Measurements from ENCODE around the gene CCDC122. TPM values are rescaled to one million over a fixed set of nuclear protein-coding genes. Genes with fewer than 3 reads are reported as not detected.

The CCDC122 gene
- total RNA-seq, 1 experiment from 2014 or later, result 8.6 TPM

- no peak for DNase-seq (ENCODE audit: low spot score)
Observed at GRCh38 chr13:43877326-43877725, 2.2 kb downstream of the CCDC122 start.

- DNase-seq (ENCODE audit: low spot score), result no peak
Observed at GRCh38 chr13:43876366-43876765, 3.2 kb downstream of the CCDC122 start.

- DNase-seq (ENCODE audit: low spot score), result peak; percentile 17
Observed at GRCh38 chr13:43874504-43875092, 4.9 kb downstream of the CCDC122 start.

GRCh38 chr13:43872181-43872580 lies 7.4 kb downstream of the CCDC122 start:
- no peak for DNase-seq (ENCODE audit: low spot score)

- peak; percentile 54 for DNase-seq (ENCODE audit: low spot score)
Observed at GRCh38 chr13:43865892-43866291, 13.6 kb downstream of the CCDC122 start.

GRCh38 chr13:43864921-43865320 lies 14.6 kb downstream of the CCDC122 start:
- DNase-seq (ENCODE audit: low spot score), result peak; percentile 28

- no peak for DNase-seq (ENCODE audit: low spot score)
Observed at GRCh38 chr13:43861863-43862262, 17.7 kb downstream of the CCDC122 start.

- DNase-seq (ENCODE audit: low spot score), result no peak
Observed at GRCh38 chr13:43852923-43853404, 26.6 kb downstream of the CCDC122 start.

- DNase-seq (ENCODE audit: low spot score), result no peak
Observed at GRCh38 chr13:43850873-43851272, 28.7 kb downstream of the CCDC122 start.

GRCh38 chr13:43848001-43848649 lies 31.4 kb downstream of the CCDC122 start:
- DNase-seq (ENCODE audit: low spot score), result peak; percentile 42

GRCh38 chr13:43846496-43847158 lies 32.9 kb downstream of the CCDC122 start:
- DNase-seq (ENCODE audit: low spot score), result no peak

GRCh38 chr13:43838909-43839308 lies 40.6 kb downstream of the CCDC122 start:
- peak; percentile 71 for DNase-seq (ENCODE audit: low spot score)

- DNase-seq (ENCODE audit: low spot score), result peak; percentile 28
Observed at GRCh38 chr13:43835701-43836100, 43.8 kb downstream of the CCDC122 start.

- DNase-seq (ENCODE audit: low spot score), result peak; percentile 21
Observed at GRCh38 chr13:43831088-43831487, 48.5 kb downstream of the CCDC122 start.

- no peak for DNase-seq (ENCODE audit: low spot score)
Observed at GRCh38 chr13:43830497-43830881, 49.1 kb downstream of the CCDC122 start.

GRCh38 chr13:43824656-43825055 lies 54.9 kb downstream of the CCDC122 start:
- peak; percentile 33 for DNase-seq (ENCODE audit: low spot score)

- no peak for DNase-seq (ENCODE audit: low spot score)
Observed at GRCh38 chr13:43822969-43823368, 56.6 kb downstream of the CCDC122 start.

- no peak for DNase-seq (ENCODE audit: low spot score)
Observed at GRCh38 chr13:43816401-43816889, 63.1 kb downstream of the CCDC122 start.

GRCh38 chr13:43815204-43815603 lies 64.3 kb downstream of the CCDC122 start:
- DNase-seq (ENCODE audit: low spot score), result peak; percentile 99

- no peak for DNase-seq (ENCODE audit: low spot score)
Observed at GRCh38 chr13:43808676-43809075, 70.9 kb downstream of the CCDC122 start.

GRCh38 chr13:43805681-43806128 lies 73.8 kb downstream of the CCDC122 start:
- peak; percentile 77 for DNase-seq (ENCODE audit: low spot score)

- peak; percentile 93 for DNase-seq (ENCODE audit: low spot score)
Observed at GRCh38 chr13:43805071-43805468, 74.5 kb downstream of the CCDC122 start.

All from A172 (cell line).